Tibial nerve (tissue), 4 donors: ENCODE results near the gene LHFPL2. TPM values are rescaled to one million over a fixed set of nuclear protein-coding genes. Genes with fewer than 3 reads are reported as not detected.

Source experiments
- DNase-seq, 2 donors: peaks; one replicate each; pipeline ENCODE4 v3.0.0-alpha.2; 2019; ENCODE audit warnings: low spot score in 2 of 2
- H3K27ac ChIP-seq, 4 donors: fragments of 200-600 bp; sonication (generic) in 3 of 4; one replicate each; pipeline ENCODE4 v1.5.1; 2017 to 2019; ENCODE audit warnings: mild to moderate bottlenecking in 1 of 4
- H3K27me3 ChIP-seq, 2 donors: fragments of 200-600 bp; sonication (generic) in 1 of 2; one replicate each; pipeline versions ENCODE4 v1.5.1 to v1.6.0; 2017 to 2019
- H3K36me3 ChIP-seq, 3 donors: fragments of 200-600 bp; sonication (generic); one replicate each; pipeline ENCODE4 v1.5.1; 2018 to 2019
- H3K4me1 ChIP-seq, 4 donors: fragments of 200-600 bp; sonication (generic) in 3 of 4; one replicate each; pipeline ENCODE4 v1.5.1; 2017 to 2019
- H3K4me3 ChIP-seq, 4 donors: fragments of 200-600 bp; sonication (generic) in 3 of 4; one replicate each; pipeline ENCODE4 v1.5.1; 2017 to 2019; ENCODE audit warnings: mild to moderate bottlenecking in 1 of 4, moderate library complexity in 1 of 4
- H3K9me3 ChIP-seq, 4 donors: fragments of 200-600 bp; sonication (generic) in 3 of 4; one replicate each; pipeline ENCODE4 v1.5.1; 2017 to 2019
- CTCF ChIP-seq, 5 experiments: fragments of 200-600 bp in 3 of 5; fragments of 450-650 bp in 2 of 5; sonication (generic) in 3 of 5; IDR thresholded peaks; one replicate each; pipeline ENCODE4 v1.5.1; 2016 to 2019; ENCODE audit warnings: antibody characterized with exemption in 5 of 5, mild to moderate bottlenecking in 3 of 5, moderate library complexity in 2 of 5
- EP300 ChIP-seq, 2 donors: sonication (generic); formaldehyde crosslinking; IDR thresholded peaks; one replicate each; pipeline ENCODE4 v1.6.1; 2017; ENCODE audit warnings: antibody characterized with exemption in 2 of 2, mild to moderate bottlenecking in 1 of 2
- POLR2A ChIP-seq, 2 donors: fragments of 450-650 bp; IDR thresholded peaks; one replicate each; pipeline ENCODE4 v1.6.1; 2017; ENCODE audit warnings: antibody characterized with exemption in 2 of 2, mild to moderate bottlenecking in 2 of 2, moderate library complexity in 2 of 2
- WGBS, 2 donors: methylation state at CpG; one replicate each; pipeline ENCODE4 v1.1.5; 2018; 5-methylcytosine and 5-hydroxymethylcytosine counted together
- total RNA-seq, 4 donors: library from RNA; depleted of rRNA; stranded (reverse); fragments of >200 nt; gene quantifications; one replicate each; pipeline ENCODE4 v1.1.0, GENCODE V29; 2016

LHFPL2 gene
- total RNA-seq, 4 donors from 2014 or later: 19.7 to 48.9 (median 27.4) TPM

- no peaks in the 10 kb centered on the region for H3K27me3 ChIP-seq
- DNase-seq: no peak
- H3K4me1 ChIP-seq: peaks cover 0 to 58% (median 10%) of the 10 kb centered on the region in 4 donors
- H3K4me3 ChIP-seq: no peak overlapping the region
- WGBS, 2 donors: 53 to 65% methylated on average over 6 of the region's 6 CpGs
- peaks cover 0 to 28% (median 0%) of the 10 kb centered on the region in 3 donors for H3K36me3 ChIP-seq
- TF ChIP-seq POLR2A (IDR thresholded peaks at IDR 0.05): no peak
- H3K9me3 ChIP-seq: no peaks in the 10 kb centered on the region
- H3K27ac ChIP-seq: peak overlapping the region in 1 of 4 donors; percentile 47
Measured at GRCh38 chr5:78627766-78628165, 20.8 kb downstream of the LHFPL2 start.

GRCh38 chr5:78627175-78627574, 21.4 kb downstream of the LHFPL2 start:
- H3K27me3 ChIP-seq: no peaks in the 10 kb centered on the region
- no peak for TF ChIP-seq POLR2A (IDR thresholded peaks at IDR 0.05)
- TF ChIP-seq CTCF (IDR thresholded peaks at IDR 0.05): peak; percentile 33 to 44 (median 43)
- TF ChIP-seq EP300 (IDR thresholded peaks at IDR 0.05): no peak
- H3K36me3 ChIP-seq: peaks cover 0 to 23% (median 0%) of the 10 kb centered on the region in 3 donors
- WGBS, 2 donors: 70 to 72% methylated on average over 3 of the region's 3 CpGs
- H3K4me1 ChIP-seq: peaks cover 0 to 58% (median 10%) of the 10 kb centered on the region in 4 donors
- no peaks in the 10 kb centered on the region for H3K9me3 ChIP-seq
- no peak overlapping the region for H3K4me3 ChIP-seq
- no peak for DNase-seq
- H3K27ac ChIP-seq: peak overlapping the region in 1 of 4 donors; percentile 47

- Histone ChIP-seq H3K27ac (peak overlapping the region in 1 of 4 donors; percentile 53), H3K4me1 (peaks cover 0 to 68% (median 10%) of the 10 kb centered on the region in 4 donors), H3K4me3 (no peak overlapping the region), H3K9me3 (no peaks in the 10 kb centered on the region), H3K27me3 (no peaks in the 10 kb centered on the region), H3K36me3 (peaks cover 0 to 12% (median 0%) of the 10 kb centered on the region in 3 donors)
- WGBS, 2 donors: 60 to 72% methylated on average over 10 of the region's 10 CpGs
- no peak for DNase-seq
- TF ChIP-seq EP300 (IDR thresholded peaks at IDR 0.05) (peak in 1 of 2 donors; percentile 31), CTCF (IDR thresholded peaks at IDR 0.05) (no peak)
Measured at GRCh38 chr5:78626009-78626571, 22.5 kb downstream of the LHFPL2 start.

GRCh38 chr5:78624992-78625391, 23.6 kb downstream of the LHFPL2 start:
- no peaks in the 10 kb centered on the region for H3K27me3 ChIP-seq
- WGBS, 2 donors: 73 to 94% methylated on average over 4 of the region's 4 CpGs
- H3K36me3 ChIP-seq: peaks cover 0 to 8% (median 0%) of the 10 kb centered on the region in 3 donors
- H3K4me3 ChIP-seq: no peak overlapping the region
- H3K27ac ChIP-seq: peak overlapping the region in 2 of 4 donors; percentile 8 to 53
- H3K4me1 ChIP-seq: peaks cover 0 to 70% (median 10%) of the 10 kb centered on the region in 4 donors
- no peak for DNase-seq
- TF ChIP-seq POLR2A (IDR thresholded peaks at IDR 0.05): no peak
- no peak for TF ChIP-seq CTCF (IDR thresholded peaks at IDR 0.05)
- no peak for TF ChIP-seq EP300 (IDR thresholded peaks at IDR 0.05)
- peaks cover 0 to 5% (median 0%) of the 10 kb centered on the region in 4 donors for H3K9me3 ChIP-seq

- peak overlapping the region in 2 of 4 donors; percentile 55 to 68 for H3K27ac ChIP-seq
- no peak overlapping the region for H3K4me3 ChIP-seq
- H3K4me1 ChIP-seq: peaks cover 0 to 64% (median 10%) of the 10 kb centered on the region in 4 donors
- TF ChIP-seq CTCF (IDR thresholded peaks at IDR 0.05) (no peak), POLR2A (IDR thresholded peaks at IDR 0.05) (no peak), EP300 (IDR thresholded peaks at IDR 0.05) (no peak)
- H3K36me3 ChIP-seq: peaks cover 0 to 8% (median 0%) of the 10 kb centered on the region in 3 donors
- no peaks in the 10 kb centered on the region for H3K27me3 ChIP-seq
- 23 to 31% methylated on average over 2 of the region's 2 CpGs for WGBS, 2 donors
- DNase-seq: no peak
- H3K9me3 ChIP-seq: peaks cover 0 to 5% (median 0%) of the 10 kb centered on the region in 4 donors
Measured at GRCh38 chr5:78624011-78624541, 24.5 kb downstream of the LHFPL2 start.
